ENCODE results near the gene PEAR1. TPM values are rescaled to one million over a fixed set of nuclear protein-coding genes. Genes with fewer than 3 reads are reported as not detected.

Gene PEAR1
- total RNA-seq, 1 experiment from 2014 or later: 11.9 TPM

- H3K9ac ChIP-seq (ENCODE audit: low read length): no peak overlapping the region
- no peaks in the 10 kb centered on the region for H3K27me3 ChIP-seq (ENCODE audit: low read length)
- H3K79me2 ChIP-seq (ENCODE audit: low read length): no peaks in the 10 kb centered on the region
- no peak overlapping the region for H3K4me3 ChIP-seq (ENCODE audit: low read length)
- ChIA-PET POLR2A (ENCODE audit: unreplicated experiment) (no interaction called here), CTCF (interaction anchor here (0.6 kb wide), 1 partner anchor 88 kb away, joined by 4 read pairs; no protein-coding TSS in a partner anchor)
- no peaks in the 10 kb centered on the region for H4K20me1 ChIP-seq (ENCODE audit: low read length)
- H3K9me2 ChIP-seq (replicated peaks; ENCODE audit: low read length): no peaks in the 10 kb centered on the region
- TF ChIP-seq EZH2phosphoT487 (IDR thresholded peaks at IDR 0.05; ENCODE audit: borderline replicate concordance, low read length): no peak
- TF ChIP-seq EZH2 (IDR thresholded peaks at IDR 0.05; ENCODE audit: low read length, unreplicated experiment): no peak
- TF ChIP-seq, protein P1, sequence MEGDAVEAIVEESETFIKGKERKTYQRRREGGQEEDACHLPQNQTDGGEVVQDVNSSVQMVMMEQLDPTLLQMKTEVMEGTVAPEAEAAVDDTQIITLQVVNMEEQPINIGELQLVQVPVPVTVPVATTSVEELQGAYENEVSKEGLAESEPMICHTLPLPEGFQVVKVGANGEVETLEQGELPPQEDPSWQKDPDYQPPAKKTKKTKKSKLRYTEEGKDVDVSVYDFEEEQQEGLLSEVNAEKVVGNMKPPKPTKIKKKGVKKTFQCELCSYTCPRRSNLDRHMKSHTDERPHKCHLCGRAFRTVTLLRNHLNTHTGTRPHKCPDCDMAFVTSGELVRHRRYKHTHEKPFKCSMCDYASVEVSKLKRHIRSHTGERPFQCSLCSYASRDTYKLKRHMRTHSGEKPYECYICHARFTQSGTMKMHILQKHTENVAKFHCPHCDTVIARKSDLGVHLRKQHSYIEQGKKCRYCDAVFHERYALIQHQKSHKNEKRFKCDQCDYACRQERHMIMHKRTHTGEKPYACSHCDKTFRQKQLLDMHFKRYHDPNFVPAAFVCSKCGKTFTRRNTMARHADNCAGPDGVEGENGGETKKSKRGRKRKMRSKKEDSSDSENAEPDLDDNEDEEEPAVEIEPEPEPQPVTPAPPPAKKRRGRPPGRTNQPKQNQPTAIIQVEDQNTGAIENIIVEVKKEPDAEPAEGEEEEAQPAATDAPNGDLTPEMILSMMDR (conservative IDR thresholded peaks at IDR 0.05; ENCODE audit: low read depth, low read length): no peak
- no peaks in the 10 kb centered on the region for H3F3A ChIP-seq (ENCODE audit: low read length, unreplicated experiment)
- no peak overlapping the region for H3K4me2 ChIP-seq (ENCODE audit: low read length)
- H3K9me3 ChIP-seq (ENCODE audit: low read length): no peaks in the 10 kb centered on the region
- intact Hi-C loops (cut with micrococcal nuclease): no loop called here
- H3K4me1 ChIP-seq (ENCODE audit: insufficient read depth, low read length): peaks cover 10% of the 10 kb centered on the region; the same call in 1 of the 2 replicates
- H2AFZ ChIP-seq (ENCODE audit: low read length): no peak overlapping the region
- ATAC-seq: no peak
- H3K36me3 ChIP-seq (ENCODE audit: low read depth, low read length): peaks cover 60% of the 10 kb centered on the region
- no peak for DNase-seq
- H3K27ac ChIP-seq (ENCODE audit: low read length): peak overlapping the region; percentile 5; the same call in 1 of the 2 replicates
- BruUV-seq (replicated peaks): no TSS peak
These were observed 53.6 kb downstream of the PEAR1 start for GRCh38 chr1:156947127-156947526.

DNA sequence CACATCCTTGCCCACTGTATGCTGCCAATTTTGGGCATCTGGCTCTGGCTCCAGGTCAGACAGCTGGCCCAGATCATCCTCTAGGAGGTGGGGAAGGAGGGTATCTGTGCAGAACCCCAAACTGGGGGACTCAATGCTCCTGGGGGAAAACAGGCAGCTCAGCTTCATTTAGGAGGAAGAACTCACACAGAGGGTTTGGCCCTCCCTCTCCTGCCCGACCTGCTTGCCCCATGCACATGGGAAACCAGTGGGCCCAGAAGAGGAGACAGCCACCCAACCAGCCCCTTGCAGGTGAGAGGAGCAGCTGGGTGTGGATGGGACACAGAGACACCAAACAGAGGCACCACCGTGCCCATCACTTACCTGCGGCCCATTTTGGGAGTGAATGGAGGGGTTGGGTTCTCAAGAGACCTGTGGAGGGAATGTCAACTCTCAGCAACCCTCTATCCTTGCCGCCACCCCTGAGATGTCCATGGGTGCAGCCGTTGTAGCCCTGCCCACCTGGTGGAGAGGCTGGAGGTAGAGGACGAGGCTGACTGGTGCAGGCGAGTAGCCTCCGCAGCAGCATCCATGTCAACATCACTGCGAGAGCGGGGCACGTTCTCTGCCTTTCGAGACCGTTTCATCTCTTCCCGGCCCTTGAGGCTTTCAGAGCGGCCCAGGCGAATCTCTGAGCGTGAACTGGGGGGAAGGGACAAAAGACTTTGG lies 54.5 kb downstream of the PEAR1 start:
- H3K9me3 ChIP-seq (ENCODE audit: low read length): no peaks in the 10 kb centered on the region
- intact Hi-C loops (cut with micrococcal nuclease): no loop called here
- TF ChIP-seq EZH2phosphoT487 (IDR thresholded peaks at IDR 0.05; ENCODE audit: borderline replicate concordance, low read length) (no peak), EZH2 (IDR thresholded peaks at IDR 0.05; ENCODE audit: low read length, unreplicated experiment) (no peak)
- TF ChIP-seq, protein P1 (conservative IDR thresholded peaks at IDR 0.05; ENCODE audit: low read depth, low read length): no peak
- no peak overlapping the region for H3K27ac ChIP-seq (ENCODE audit: low read length)
- H3K4me2 ChIP-seq (ENCODE audit: low read length): no peak overlapping the region
- ChIA-PET POLR2A (ENCODE audit: unreplicated experiment) (interaction anchor here (0.6 kb wide), 1 partner anchor 98 kb away, joined by 6 read pairs; no protein-coding TSS in a partner anchor), CTCF (no interaction called here)
- no peaks in the 10 kb centered on the region for H3K27me3 ChIP-seq (ENCODE audit: low read length)
- no peaks in the 10 kb centered on the region for H4K20me1 ChIP-seq (ENCODE audit: low read length)
- H3K79me2 ChIP-seq (ENCODE audit: low read length): no peaks in the 10 kb centered on the region
- H2AFZ ChIP-seq (ENCODE audit: low read length): no peak overlapping the region
- peaks cover 10% of the 10 kb centered on the region; the same call in 1 of the 2 replicates for H3K4me1 ChIP-seq (ENCODE audit: insufficient read depth, low read length)
- no peak overlapping the region for H3K4me3 ChIP-seq (ENCODE audit: low read length)
- no peaks in the 10 kb centered on the region for H3F3A ChIP-seq (ENCODE audit: low read length, unreplicated experiment)
- BruUV-seq (replicated peaks): no TSS peak
- H3K9me2 ChIP-seq (replicated peaks; ENCODE audit: low read length): no peaks in the 10 kb centered on the region
- no peak overlapping the region for H3K9ac ChIP-seq (ENCODE audit: low read length)
- H3K36me3 ChIP-seq (ENCODE audit: low read depth, low read length): peaks cover 59% of the 10 kb centered on the region
- ATAC-seq (no peak), DNase-seq (no peak)

GRCh38 chr1:156948708-156949107 lies 55.2 kb downstream of the PEAR1 start:
- Histone ChIP-seq H3K9me3 (ENCODE audit: low read length) (no peaks in the 10 kb centered on the region), H3K9ac (ENCODE audit: low read length) (no peak overlapping the region), H3K27me3 (ENCODE audit: low read length) (no peaks in the 10 kb centered on the region), H4K20me1 (ENCODE audit: low read length) (no peaks in the 10 kb centered on the region), H3K4me3 (ENCODE audit: low read length) (no peak overlapping the region), H3K79me2 (ENCODE audit: low read length) (no peaks in the 10 kb centered on the region), H3F3A (ENCODE audit: low read length, unreplicated experiment) (no peaks in the 10 kb centered on the region), H2AFZ (ENCODE audit: low read length) (no peak overlapping the region), H3K36me3 (ENCODE audit: low read depth, low read length) (peaks cover 54% of the 10 kb centered on the region), H3K4me2 (ENCODE audit: low read length) (no peak overlapping the region), H3K9me2 (replicated peaks; ENCODE audit: low read length) (no peaks in the 10 kb centered on the region), H3K27ac (ENCODE audit: low read length) (no peak overlapping the region), H3K4me1 (ENCODE audit: insufficient read depth, low read length) (peaks cover 10% of the 10 kb centered on the region; the same call in 1 of the 2 replicates)
- BruUV-seq (replicated peaks): no TSS peak
- ChIA-PET CTCF (no interaction called here), POLR2A (ENCODE audit: unreplicated experiment) (interaction anchor here (0.6 kb wide), 1 partner anchor 97 kb away, joined by 6 read pairs; no protein-coding TSS in a partner anchor)
- ATAC-seq (no peak), DNase-seq (no peak)
- TF ChIP-seq, protein P1 (conservative IDR thresholded peaks at IDR 0.05; ENCODE audit: low read depth, low read length): peak; percentile 53
- no peak for TF ChIP-seq EZH2 (IDR thresholded peaks at IDR 0.05; ENCODE audit: low read length, unreplicated experiment)
- intact Hi-C loops (cut with micrococcal nuclease): no loop called here
